Activated CD4-positive, alpha-beta T cell treated with anti-CD3 and anti-CD28 coated beads for 24 hours (primary cell): Measurements from ENCODE around the gene CYTH3.
"Not testable (repeated sequence)": the region's sequence is repeated elsewhere in the genome, so short reads cannot be mapped to it uniquely, and the experiment has no call there.

Source experiments
- DNase-seq, 2 donors: peaks; one replicate each; pipeline ENCODE4 v3.0.0-alpha.2; 2020; ENCODE audit warnings: low read depth in 2 of 2

Gene CYTH3

GRCh38 chr7:6229284-6229683, 43.1 kb downstream of the CYTH3 start:
- DNase-seq, result not testable (repeated sequence)

- DNase-seq, result no peak
Measured at GRCh38 chr7:6228361-6229229, 43.8 kb downstream of the CYTH3 start.

GRCh38 chr7:6227294-6227846, 45.1 kb downstream of the CYTH3 start:
- no peak for DNase-seq

GRCh38 chr7:6226194-6226799, 46.1 kb downstream of the CYTH3 start:
- DNase-seq, result no peak

GRCh38 chr7:6223411-6223810, 49.0 kb downstream of the CYTH3 start:
- DNase-seq, result not testable (repeated sequence)

GRCh38 chr7:6223010-6223409, 49.4 kb downstream of the CYTH3 start:
- DNase-seq, result not testable (repeated sequence)

GRCh38 chr7:6221340-6222319, 50.8 kb downstream of the CYTH3 start:
- DNase-seq, result peak; percentile 6 to 39

- no peak for DNase-seq
Measured at GRCh38 chr7:6218329-6218728, 54.1 kb downstream of the CYTH3 start.

GRCh38 chr7:6212008-6212407, 60.4 kb downstream of the CYTH3 start:
- no peak for DNase-seq

- DNase-seq, result no peak
Measured at GRCh38 chr7:6210621-6211372, 61.6 kb downstream of the CYTH3 start.

- no peak for DNase-seq
Measured at GRCh38 chr7:6209340-6209739, 63.1 kb downstream of the CYTH3 start.

GRCh38 chr7:6208573-6209328, 63.7 kb downstream of the CYTH3 start:
- DNase-seq, result no peak

- no peak for DNase-seq
Measured at GRCh38 chr7:6205971-6206660, 66.3 kb downstream of the CYTH3 start.

GRCh38 chr7:6203381-6203780, 69.0 kb downstream of the CYTH3 start:
- no peak for DNase-seq

- no peak for DNase-seq
Measured at GRCh38 chr7:6202117-6202516, 70.3 kb downstream of the CYTH3 start.

- no peak for DNase-seq
Measured at GRCh38 chr7:6200971-6201370, 71.5 kb downstream of the CYTH3 start.

GRCh38 chr7:6198689-6199595, 73.5 kb downstream of the CYTH3 start:
- no peak for DNase-seq

- DNase-seq, result no peak
Measured at GRCh38 chr7:6197801-6198551, 74.4 kb downstream of the CYTH3 start.
